ENCODE measurements around the gene PCBD1. TPM values are rescaled to one million over a fixed set of nuclear protein-coding genes. Genes with fewer than 3 reads are reported as not detected.
A peak's percentile ranks its signal among the peaks of the same experiment; 100 is the strongest.
"Not testable (repeated sequence)": the region's sequence is repeated elsewhere in the genome, so short reads cannot be mapped to it uniquely, and the experiment has no call there.

PCBD1 gene
- total RNA-seq, 1 donor = 23.7 TPM

DNA sequence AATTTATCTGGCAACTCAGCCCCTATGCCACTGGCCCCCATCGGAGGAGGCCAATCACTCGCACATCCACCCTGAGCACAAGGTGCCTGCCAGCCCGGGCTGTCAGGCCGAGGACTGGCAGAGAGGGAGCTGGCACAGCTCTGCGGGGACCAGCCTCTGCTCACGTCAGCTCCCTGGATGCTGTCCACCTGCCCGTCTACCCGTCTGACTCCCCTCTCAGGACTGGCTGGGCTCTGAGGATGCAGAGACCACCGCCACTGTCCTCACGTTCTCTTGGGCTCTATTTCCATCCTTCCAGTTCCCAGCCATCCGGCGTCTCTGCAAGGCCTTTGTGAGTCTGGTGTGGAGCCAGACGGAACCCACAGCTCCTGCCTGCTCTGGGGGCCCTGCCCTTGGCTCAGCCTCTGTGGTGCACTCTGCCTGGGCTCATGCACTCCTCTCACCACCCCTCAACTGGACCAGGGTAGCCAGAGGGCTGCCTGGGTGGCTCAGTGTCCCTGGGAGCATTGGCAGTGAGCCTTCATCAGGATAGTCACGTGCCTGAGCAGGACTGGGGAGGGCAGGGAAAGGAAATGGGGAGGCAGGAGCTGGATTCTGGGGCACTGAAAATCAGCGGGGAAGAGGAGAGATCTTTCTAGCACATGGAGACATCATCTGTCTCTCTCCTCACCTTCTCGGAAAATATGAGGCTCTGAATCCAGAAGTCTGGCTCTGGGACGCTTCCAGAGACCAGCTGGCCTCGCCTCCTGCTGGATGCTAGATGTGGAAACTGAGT lies 38.0 kb upstream of the PCBD1 start:
- no peak for DNase-seq (ENCODE audit: low read depth)

DNA sequence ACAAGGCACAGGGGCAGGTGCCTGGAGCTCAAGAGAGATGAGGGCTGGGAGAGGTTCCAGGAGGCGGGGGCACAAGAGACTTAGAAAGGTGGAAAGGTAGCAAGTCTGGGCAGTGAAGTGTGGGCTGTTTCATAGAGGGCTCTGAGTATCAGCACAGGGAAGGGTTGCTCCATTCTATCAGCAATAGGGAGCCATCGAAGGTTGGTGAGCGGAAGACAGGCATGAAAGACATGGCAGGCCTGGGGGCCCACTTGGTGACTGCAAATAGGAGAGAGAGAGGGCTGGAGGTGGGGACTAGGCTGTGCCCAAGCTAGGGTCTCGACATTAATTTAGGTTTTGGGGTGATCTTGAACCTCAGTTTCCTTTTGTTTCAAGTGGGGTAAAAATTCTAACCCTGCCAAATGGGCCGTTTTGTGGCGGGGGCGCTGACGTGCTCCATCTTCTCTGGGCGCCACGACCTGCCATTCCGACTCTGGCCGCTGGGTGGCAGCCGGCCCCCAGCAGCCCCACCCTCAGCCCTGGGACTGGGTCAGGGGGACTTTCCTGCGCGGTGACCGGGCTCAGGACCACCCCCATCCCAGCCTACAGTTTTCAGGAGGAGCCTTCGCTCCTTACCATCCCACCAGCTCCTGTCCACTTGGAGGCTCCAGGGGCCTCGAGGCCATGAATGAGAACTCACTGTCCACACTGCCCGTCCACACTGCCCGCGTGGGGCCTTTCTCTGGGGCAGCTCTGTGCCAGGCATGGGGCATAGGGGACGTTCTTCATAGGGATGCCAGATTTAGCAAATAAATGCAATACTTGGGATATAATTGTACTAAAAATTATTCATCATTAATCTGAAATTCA lies 37.2 kb upstream of the PCBD1 start:
- H3K4me3 ChIP-seq (ENCODE audit: low read depth, low read length) = no peak overlapping the region
- TF ChIP-seq, protein P1, sequence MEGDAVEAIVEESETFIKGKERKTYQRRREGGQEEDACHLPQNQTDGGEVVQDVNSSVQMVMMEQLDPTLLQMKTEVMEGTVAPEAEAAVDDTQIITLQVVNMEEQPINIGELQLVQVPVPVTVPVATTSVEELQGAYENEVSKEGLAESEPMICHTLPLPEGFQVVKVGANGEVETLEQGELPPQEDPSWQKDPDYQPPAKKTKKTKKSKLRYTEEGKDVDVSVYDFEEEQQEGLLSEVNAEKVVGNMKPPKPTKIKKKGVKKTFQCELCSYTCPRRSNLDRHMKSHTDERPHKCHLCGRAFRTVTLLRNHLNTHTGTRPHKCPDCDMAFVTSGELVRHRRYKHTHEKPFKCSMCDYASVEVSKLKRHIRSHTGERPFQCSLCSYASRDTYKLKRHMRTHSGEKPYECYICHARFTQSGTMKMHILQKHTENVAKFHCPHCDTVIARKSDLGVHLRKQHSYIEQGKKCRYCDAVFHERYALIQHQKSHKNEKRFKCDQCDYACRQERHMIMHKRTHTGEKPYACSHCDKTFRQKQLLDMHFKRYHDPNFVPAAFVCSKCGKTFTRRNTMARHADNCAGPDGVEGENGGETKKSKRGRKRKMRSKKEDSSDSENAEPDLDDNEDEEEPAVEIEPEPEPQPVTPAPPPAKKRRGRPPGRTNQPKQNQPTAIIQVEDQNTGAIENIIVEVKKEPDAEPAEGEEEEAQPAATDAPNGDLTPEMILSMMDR (IDR thresholded peaks at IDR 0.05; ENCODE audit: insufficient read depth, low read length) = peak; percentile 89
- peak; percentile 20 for DNase-seq (ENCODE audit: low read depth)

More for the DNA sequence above, 38.0 kb upstream of the PCBD1 start:
- TF ChIP-seq, protein P1 (IDR thresholded peaks at IDR 0.05; ENCODE audit: insufficient read depth, low read length) = no peak
- H3K4me3 ChIP-seq (ENCODE audit: low read depth, low read length) = no peak overlapping the region

DNA sequence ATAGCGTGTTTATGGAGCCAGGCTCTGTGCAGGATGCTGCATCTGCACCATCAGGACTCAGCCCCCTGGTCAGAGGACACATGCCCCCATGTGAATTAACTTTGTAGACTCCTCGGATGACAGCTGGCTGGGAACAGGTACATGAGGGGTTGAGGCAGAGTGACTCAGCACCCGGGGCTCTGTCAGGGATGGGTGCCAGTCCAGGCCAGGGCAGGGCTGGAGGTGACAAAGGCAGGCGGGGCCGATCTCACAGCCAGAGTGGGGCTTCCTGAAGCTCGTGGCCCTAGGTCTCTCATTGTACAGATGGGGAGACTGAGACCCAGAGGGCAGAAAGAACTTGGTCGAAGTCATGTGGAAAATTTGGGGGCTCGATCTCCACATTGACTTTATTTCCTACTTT lies 35.3 kb upstream of the PCBD1 start:
- DNase-seq (ENCODE audit: low read depth) = no peak
- no peak overlapping the region for H3K4me3 ChIP-seq (ENCODE audit: low read depth, low read length)
- TF ChIP-seq, protein P1 (IDR thresholded peaks at IDR 0.05; ENCODE audit: insufficient read depth, low read length) = no peak

DNA sequence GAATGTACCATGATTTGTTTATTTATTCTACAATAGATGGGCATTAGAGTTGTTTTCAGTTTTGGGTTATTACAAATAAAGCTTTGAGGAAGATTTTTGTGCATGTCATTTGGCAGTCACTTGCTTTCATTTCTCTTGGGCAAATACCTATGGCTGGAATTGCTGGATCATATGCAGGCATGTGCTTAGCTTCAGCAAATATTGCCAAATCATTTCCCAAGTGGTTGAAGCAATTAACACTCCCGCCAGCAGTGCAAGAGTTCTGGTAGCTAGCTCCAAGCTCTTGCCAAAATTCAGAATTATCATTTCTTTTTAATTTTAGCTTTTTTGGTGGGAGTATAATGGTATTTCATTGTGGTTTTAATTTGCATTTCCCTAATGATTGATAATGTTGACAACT lies 32.9 kb upstream of the PCBD1 start:
- DNase-seq (ENCODE audit: low read depth) = no peak
- no peak overlapping the region for H3K4me3 ChIP-seq (ENCODE audit: low read depth, low read length)
- TF ChIP-seq, protein P1 (IDR thresholded peaks at IDR 0.05; ENCODE audit: insufficient read depth, low read length) = no peak

DNA sequence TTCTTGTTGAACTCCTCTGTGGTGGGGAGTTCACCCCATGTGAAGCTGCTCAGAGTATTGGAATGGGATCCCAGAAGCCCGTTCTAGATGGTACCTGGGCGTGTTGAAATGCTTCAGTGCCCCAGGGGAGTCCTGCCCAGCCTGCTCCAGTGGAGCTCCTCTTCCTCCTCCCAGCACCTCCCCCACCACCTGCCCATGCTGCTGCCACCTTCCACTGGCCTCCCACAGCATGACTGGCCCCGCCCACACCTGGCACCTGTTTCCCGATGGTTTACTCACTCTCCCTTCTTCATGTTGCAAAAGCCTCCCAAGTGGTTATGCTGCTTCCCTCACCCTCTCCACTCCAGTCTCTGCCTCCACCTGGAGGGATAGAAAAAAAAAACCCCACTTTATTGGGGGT lies 32.2 kb upstream of the PCBD1 start:
- TF ChIP-seq, protein P1 (IDR thresholded peaks at IDR 0.05; ENCODE audit: insufficient read depth, low read length) = no peak
- no peak for DNase-seq (ENCODE audit: low read depth)
- H3K4me3 ChIP-seq (ENCODE audit: low read depth, low read length) = no peak overlapping the region

DNA sequence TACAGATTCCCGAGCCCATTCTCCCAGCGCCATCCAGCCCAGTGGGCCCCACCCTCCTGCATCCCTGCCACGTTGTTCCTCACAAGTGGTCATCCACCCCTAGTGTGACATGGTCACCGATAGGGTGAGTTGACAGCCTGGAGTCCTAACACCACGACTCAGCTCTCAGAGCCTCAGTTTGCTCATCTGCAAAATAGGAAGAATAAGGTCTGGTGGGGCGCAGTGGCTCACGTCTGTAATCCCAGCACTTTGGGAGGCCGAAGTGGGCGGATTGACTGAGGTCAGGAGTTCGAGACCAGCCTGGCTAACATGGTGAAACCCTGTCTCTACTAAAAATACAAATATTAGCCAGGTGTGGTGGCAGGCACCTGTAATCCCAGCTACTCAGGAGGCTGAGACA lies 31.5 kb upstream of the PCBD1 start:
- not testable (repeated sequence) for DNase-seq (ENCODE audit: low read depth); H3K4me3 ChIP-seq (ENCODE audit: low read depth, low read length)

DNA sequence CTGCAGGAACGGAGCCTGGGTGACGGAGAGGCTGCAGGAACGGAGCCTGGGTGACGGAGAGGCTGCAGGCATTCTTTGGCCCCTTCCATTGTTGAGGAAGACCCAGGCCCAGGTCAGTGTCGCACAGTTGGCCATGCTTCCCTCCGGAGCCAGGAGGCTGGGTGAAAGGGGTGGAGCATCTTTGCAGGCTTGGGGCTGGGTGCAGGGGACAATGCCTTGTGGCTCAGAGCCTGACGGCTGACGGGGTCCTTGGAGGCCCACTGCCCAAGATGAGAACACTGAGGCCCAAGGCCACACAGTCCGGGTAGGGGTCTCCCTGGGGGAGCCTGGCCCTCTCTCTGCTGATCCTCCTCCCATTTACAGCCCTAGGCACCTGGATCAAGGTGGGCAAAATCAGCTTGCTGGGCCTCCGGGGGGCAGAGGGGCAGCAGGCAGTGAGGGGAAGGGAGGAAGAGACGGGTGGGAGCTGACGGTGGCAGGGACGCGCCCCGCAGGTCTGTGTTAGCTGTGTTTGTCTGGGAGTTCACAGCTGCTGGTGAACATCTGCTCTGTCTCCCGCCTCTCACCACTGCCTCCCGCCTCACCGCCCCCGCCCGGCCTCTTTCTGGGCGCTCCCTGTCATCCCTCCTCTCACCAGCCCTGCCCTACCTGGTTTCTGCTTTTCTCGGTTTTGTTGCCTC lies 30.6 kb upstream of the PCBD1 start:
- DNase-seq (ENCODE audit: low read depth) = no peak
- H3K4me3 ChIP-seq (ENCODE audit: low read depth, low read length) = no peak overlapping the region
- TF ChIP-seq, protein P1 (IDR thresholded peaks at IDR 0.05; ENCODE audit: insufficient read depth, low read length) = no peak

All from fibroblast of the aortic adventitia (primary cell).